Peyer's patch (tissue), 4 donors: ENCODE measurements around the gene CELSR2. TPM values are rescaled to one million over a fixed set of nuclear protein-coding genes. Genes with fewer than 3 reads are reported as not detected.
A peak's percentile ranks its signal among the peaks of the same experiment; 100 is the strongest.

Source experiments
- DNase-seq, 3 donors: peaks; one replicate each; pipeline ENCODE4 v3.0.0-alpha.2; 2017 to 2019
- H3K27ac ChIP-seq, 4 donors: fragments of 200-600 bp; sonication (generic); one replicate each; pipeline ENCODE4 v1.5.1; 2016 to 2019
- H3K27me3 ChIP-seq, 2 donors: fragments of 200-600 bp; sonication (generic); one replicate each; pipeline ENCODE4 v1.5.1; 2019
- H3K36me3 ChIP-seq, 3 donors: fragments of 200-600 bp; sonication (generic); one replicate each; pipeline ENCODE4 v1.5.1; 2016 to 2019
- H3K4me1 ChIP-seq, 4 donors: fragments of 200-600 bp; sonication (generic); one replicate each; pipeline ENCODE4 v1.5.1; 2016 to 2019
- H3K4me3 ChIP-seq, 4 donors: fragments of 200-600 bp; sonication (generic); 1 replicate in 3 of 4; 2 replicates in 1 of 4; pipeline ENCODE4 v1.5.1; 2016 to 2019; ENCODE audit warnings: mild to moderate bottlenecking in 1 of 4
- H3K9me3 ChIP-seq, 4 donors: fragments of 200-600 bp; sonication (generic); one replicate each; pipeline ENCODE4 v1.5.1; 2016 to 2019; ENCODE audit warnings: mild to moderate bottlenecking in 1 of 4
- POLR2A ChIP-seq, 2 donors: fragments of 450-650 bp; IDR thresholded peaks; one replicate each; pipeline ENCODE4 v1.5.1; 2017; ENCODE audit warnings: antibody characterized with exemption in 2 of 2, mild to moderate bottlenecking in 2 of 2, moderate library complexity in 2 of 2
- total RNA-seq, 4 donors: library from RNA; depleted of rRNA; stranded (reverse); fragments of >200 nt; gene quantifications; one replicate each; pipeline ENCODE4 v1.1.0, GENCODE V29; 2016
- TF ChIP-seq, protein P1 (sequence below), 6 experiments: fragments of 450-650 bp in 4 of 6; fragments of 200-600 bp in 2 of 6; sonication (generic) in 1 of 6; IDR thresholded peaks; one replicate each; pipeline ENCODE4 v1.5.1; 2017 to 2019; ENCODE audit warnings: antibody characterized with exemption in 6 of 6, mild to moderate bottlenecking in 3 of 6, moderate library complexity in 1 of 6

The CELSR2 gene
- total RNA-seq, 4 donors from 2014 or later: 2.6 to 6.4 (median 4.6) TPM

DNA sequence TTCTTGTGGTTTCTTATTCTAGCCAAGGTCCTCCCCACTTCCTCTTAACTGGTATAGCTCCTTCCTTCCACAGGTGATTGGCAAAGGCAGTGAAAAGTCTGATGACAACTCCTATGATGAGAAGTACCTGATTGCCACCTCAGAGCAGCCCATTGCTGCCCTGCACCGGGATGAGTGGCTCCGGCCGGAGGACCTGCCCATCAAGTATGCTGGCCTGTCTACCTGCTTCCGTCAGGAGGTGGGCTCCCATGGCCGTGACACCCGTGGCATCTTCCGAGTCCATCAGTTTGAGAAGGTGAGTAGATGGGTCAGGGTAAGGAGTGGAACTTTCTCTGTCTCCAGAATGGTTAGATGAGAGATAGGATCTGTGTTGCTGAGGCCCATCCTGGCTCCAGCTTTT is 14.2 kb upstream of the CELSR2 start:
- Histone ChIP-seq H3K9me3 (no peaks in the 10 kb centered on the region), H3K4me1 (no peaks in the 10 kb centered on the region), H3K4me3 (no peak overlapping the region), H3K36me3 (peaks cover 0 to 91% (median 0%) of the 10 kb centered on the region in 3 donors), H3K27ac (no peak overlapping the region), H3K27me3 (no peaks in the 10 kb centered on the region)
- peak in 1 of 3 donors; percentile 38 for DNase-seq
- TF ChIP-seq POLR2A (IDR thresholded peaks at IDR 0.05): no peak
- TF ChIP-seq, protein P1, sequence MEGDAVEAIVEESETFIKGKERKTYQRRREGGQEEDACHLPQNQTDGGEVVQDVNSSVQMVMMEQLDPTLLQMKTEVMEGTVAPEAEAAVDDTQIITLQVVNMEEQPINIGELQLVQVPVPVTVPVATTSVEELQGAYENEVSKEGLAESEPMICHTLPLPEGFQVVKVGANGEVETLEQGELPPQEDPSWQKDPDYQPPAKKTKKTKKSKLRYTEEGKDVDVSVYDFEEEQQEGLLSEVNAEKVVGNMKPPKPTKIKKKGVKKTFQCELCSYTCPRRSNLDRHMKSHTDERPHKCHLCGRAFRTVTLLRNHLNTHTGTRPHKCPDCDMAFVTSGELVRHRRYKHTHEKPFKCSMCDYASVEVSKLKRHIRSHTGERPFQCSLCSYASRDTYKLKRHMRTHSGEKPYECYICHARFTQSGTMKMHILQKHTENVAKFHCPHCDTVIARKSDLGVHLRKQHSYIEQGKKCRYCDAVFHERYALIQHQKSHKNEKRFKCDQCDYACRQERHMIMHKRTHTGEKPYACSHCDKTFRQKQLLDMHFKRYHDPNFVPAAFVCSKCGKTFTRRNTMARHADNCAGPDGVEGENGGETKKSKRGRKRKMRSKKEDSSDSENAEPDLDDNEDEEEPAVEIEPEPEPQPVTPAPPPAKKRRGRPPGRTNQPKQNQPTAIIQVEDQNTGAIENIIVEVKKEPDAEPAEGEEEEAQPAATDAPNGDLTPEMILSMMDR (IDR thresholded peaks at IDR 0.05): no peak

DNA sequence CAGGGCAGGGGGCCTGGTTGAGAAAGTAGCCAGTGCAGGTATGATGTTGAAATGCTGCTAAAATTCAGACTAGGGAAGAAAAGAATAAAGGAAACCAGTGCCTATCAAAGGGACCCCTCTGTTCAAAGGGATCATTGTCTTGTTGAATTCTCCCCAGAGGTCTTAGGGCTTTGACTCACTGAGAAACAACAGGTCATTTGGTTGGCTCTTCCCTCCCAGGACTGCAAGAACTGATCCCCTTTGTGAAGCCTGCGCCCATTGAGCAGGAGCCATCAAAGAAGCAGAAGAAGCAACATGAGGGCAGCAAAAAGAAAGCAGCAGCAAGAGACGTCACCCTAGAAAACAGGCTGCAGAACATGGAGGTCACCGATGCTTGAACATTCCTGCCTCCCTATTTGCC is 11.8 kb upstream of the CELSR2 start:
- no peaks in the 10 kb centered on the region for H3K27me3 ChIP-seq
- no peak for TF ChIP-seq POLR2A (IDR thresholded peaks at IDR 0.05)
- TF ChIP-seq, protein P1 (IDR thresholded peaks at IDR 0.05): no peak
- H3K27ac ChIP-seq: no peak overlapping the region
- no peaks in the 10 kb centered on the region for H3K9me3 ChIP-seq
- peaks cover 0 to 67% (median 0%) of the 10 kb centered on the region in 3 donors for H3K36me3 ChIP-seq
- DNase-seq: no peak
- H3K4me3 ChIP-seq: no peak overlapping the region
- peaks cover 0 to 12% (median 0%) of the 10 kb centered on the region in 4 donors for H3K4me1 ChIP-seq

DNA sequence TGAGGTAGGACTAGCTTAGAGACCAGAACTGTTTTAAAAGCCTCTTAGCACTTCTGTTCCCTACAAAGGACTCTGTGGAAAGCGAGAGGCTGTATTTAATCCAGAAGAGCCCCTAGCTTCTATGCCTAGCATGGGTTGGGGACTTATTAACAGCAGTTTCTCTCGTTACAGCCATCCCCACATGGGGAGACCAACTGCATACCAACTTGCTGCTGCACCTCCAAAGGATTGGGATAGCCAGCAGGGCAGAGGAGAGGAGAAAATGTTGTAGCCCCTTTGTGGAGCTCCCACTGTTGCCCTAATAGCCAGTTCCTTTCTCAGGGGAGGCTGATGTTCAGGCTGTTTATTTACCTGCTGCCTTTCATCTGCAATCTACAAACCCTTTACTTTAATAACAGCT is 11.0 kb upstream of the CELSR2 start:
- Histone ChIP-seq H3K4me1 (peaks cover 0 to 12% (median 0%) of the 10 kb centered on the region in 4 donors), H3K27me3 (no peaks in the 10 kb centered on the region), H3K36me3 (peaks cover 0 to 58% (median 0%) of the 10 kb centered on the region in 3 donors), H3K4me3 (no peak overlapping the region), H3K9me3 (no peaks in the 10 kb centered on the region), H3K27ac (no peak overlapping the region)
- TF ChIP-seq POLR2A (IDR thresholded peaks at IDR 0.05): no peak
- TF ChIP-seq, protein P1 (IDR thresholded peaks at IDR 0.05): no peak
- peak in 1 of 3 donors; percentile 8 for DNase-seq

DNA sequence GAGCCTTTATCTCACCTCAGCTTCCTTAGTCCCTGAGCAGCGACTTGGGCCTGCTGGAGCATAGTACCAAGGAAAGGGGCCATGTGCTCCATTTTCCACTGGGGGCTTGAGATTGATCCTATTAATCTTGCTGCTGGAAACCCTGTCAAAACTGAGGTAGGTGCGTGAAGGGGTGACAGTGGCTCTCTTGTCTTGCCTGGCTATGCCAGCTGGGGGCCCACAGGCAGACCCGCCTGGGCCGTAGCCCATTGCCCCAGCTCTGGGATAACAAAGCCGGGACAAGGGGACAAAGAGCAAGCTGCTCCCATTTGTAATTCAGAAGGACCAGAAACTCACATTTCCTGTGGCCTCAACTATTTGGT is 10.3 kb upstream of the CELSR2 start:
- Histone ChIP-seq H3K4me1 (peaks cover 0 to 12% (median 0%) of the 10 kb centered on the region in 4 donors), H3K27ac (no peak overlapping the region), H3K9me3 (no peaks in the 10 kb centered on the region), H3K36me3 (peaks cover 0 to 54% (median 0%) of the 10 kb centered on the region in 3 donors), H3K27me3 (no peaks in the 10 kb centered on the region), H3K4me3 (no peak overlapping the region)
- no peak for DNase-seq
- TF ChIP-seq, protein P1 (IDR thresholded peaks at IDR 0.05): no peak
- TF ChIP-seq POLR2A (IDR thresholded peaks at IDR 0.05): no peak

DNA sequence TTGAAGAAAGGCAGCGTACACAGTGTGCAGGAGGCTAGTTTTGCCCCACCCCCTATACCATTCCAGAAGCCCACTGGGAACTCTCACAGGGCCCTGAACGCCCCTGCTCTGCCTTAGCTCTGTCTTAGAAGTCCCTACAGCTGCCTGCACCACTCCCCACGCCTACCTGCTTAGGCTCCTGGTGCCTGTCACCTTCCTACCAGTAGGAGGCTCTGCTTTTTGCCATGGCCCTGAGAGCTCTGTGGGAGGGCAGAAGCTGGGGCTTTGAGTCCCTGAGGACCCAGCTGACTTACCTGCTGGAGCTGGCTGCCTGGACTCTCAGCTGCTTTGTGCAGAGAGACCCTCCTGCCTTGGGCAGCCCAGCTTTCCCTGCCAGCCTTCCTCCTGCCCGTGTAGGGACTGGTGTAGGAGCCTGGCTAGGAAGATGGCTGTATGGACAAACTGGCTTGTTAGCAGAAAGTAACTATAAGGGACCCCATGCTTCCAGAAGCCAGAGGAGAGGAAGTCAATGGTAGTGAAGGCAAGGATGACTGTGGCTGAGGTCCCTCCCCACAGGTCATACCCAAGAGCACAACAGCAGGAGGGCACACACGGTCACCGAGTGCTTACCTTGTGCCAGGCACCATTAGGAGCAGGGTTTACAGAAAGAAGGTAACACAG is 9.8 kb upstream of the CELSR2 start:
- Histone ChIP-seq H3K27me3 (no peaks in the 10 kb centered on the region), H3K27ac (peak overlapping the region in 1 of 4 donors; percentile 3), H3K36me3 (peaks cover 0 to 49% (median 0%) of the 10 kb centered on the region in 3 donors), H3K9me3 (no peaks in the 10 kb centered on the region), H3K4me1 (peaks cover 0 to 12% (median 0%) of the 10 kb centered on the region in 4 donors), H3K4me3 (no peak overlapping the region)
- TF ChIP-seq POLR2A (IDR thresholded peaks at IDR 0.05): no peak
- TF ChIP-seq, protein P1 (IDR thresholded peaks at IDR 0.05): peak in 4 of 6 experiments; percentile 48 to 55 (median 50)
- DNase-seq: peak in 1 of 3 donors; percentile 60
